Sigmoid colon (tissue), 4 donors: ENCODE data around the gene RPL13A.

ENCODE experiments used
- CTCF ChIP-seq, 4 experiments: fragments of 450-650 bp in 3 of 4; fragments of 200-600 bp in 1 of 4; IDR thresholded peaks; one replicate each; pipeline ENCODE4 v1.5.1; 2016 to 2019; ENCODE audit warnings: antibody characterized with exemption in 4 of 4, mild to moderate bottlenecking in 3 of 4, moderate library complexity in 2 of 4
- EP300 ChIP-seq, 4 donors: sonication (generic); formaldehyde crosslinking; IDR thresholded peaks; one replicate each; pipeline ENCODE4 v1.6.1; 2017; ENCODE audit warnings: antibody characterized with exemption in 4 of 4
- POLR2A ChIP-seq, 2 donors: fragments of 450-650 bp; IDR thresholded peaks; one replicate each; pipeline ENCODE4 v1.6.1; 2016; ENCODE audit warnings: antibody characterized with exemption in 2 of 2, mild to moderate bottlenecking in 2 of 2, moderate library complexity in 2 of 2

- TF ChIP-seq CTCF (IDR thresholded peaks at IDR 0.05) = no peak
- TF ChIP-seq POLR2A (IDR thresholded peaks at IDR 0.05) = no peak
- TF ChIP-seq EP300 (IDR thresholded peaks at IDR 0.05) = no peak
These were observed 39.6 kb upstream of the RPL13A start for GRCh38 chr19:49447485-49448431.
